Kasumi-1 (cell line): ENCODE data around the gene FAM168A.

Experiments
- DNase-seq, 2 experiments: peaks; one replicate each; lab custom pipeline; 2025; lab: John Stamatoyannopoulos, UW

The FAM168A gene

DNA sequence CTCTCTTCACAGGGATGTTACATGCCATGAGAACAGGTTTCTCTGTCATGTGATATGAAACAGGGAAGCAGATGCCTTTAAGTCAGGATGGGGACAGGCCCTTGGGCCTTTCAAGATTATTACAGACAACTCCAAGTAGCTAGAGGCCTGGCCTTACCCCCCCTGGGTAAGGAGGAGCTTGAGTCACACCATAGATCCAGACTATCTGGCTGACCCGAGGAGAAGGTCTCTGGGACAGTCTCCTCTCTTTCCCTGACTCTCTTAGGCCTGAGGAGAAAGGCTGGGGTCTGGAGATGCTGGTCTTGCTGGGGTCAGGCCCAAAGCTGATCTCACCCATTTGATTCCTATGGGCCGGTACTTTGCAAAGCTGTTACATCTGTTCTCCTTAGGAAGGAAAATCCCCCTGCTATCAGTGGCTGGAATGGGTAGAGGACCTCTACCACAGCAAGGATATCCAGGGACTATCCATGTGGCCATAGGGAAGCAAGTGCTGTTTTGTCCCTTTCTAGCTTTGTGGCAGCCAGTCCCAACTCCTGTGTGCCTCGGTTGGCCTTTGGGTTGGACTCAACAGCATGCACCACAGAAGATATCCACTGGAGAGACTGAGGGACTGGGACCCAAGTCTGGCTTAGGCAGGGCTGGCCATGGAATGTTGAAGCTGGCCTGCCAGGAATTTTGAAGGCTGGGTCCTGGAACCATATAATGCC is 196.5 kb downstream of the FAM168A start:
- no peak for DNase-seq

DNA sequence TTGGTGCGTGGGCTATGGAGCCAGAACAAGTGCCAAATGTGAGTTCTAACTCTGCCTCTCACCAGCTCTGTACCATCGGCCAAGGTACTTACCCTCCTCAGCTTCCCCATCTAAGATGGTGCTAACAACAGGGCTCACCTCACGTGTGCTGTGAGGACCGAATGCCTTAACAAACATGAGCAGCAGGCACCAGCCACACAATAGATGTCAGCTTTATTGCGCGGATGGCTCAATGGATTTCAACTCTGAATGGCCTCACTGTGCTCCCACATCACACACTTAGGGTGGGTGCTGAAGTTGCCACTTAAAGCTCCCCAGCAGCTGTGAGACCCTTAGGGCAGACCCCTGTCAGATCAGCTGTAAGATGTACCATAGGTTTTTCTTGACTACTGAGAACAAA is 197.6 kb downstream of the FAM168A start:
- no peak for DNase-seq

DNA sequence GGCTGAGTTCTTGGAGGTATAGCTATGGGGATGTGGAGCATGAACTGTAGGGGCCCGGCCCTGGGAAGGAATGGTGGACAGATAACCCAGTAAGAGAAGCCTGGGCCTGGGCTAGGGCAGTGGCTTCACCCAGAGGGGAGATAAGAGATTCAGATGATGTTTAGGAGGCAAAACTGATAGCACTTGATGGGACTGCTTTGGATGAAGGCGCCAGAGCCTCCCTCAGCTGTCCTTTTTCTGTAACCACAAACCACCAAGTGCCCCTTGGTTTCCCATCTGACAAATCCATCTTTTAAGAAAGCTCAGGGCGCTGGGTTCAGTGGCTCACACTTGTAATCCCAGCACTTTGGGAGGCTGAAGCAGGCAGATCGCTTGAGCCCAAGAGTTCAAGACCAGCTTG is 198.3 kb downstream of the FAM168A start:
- no peak for DNase-seq

DNA sequence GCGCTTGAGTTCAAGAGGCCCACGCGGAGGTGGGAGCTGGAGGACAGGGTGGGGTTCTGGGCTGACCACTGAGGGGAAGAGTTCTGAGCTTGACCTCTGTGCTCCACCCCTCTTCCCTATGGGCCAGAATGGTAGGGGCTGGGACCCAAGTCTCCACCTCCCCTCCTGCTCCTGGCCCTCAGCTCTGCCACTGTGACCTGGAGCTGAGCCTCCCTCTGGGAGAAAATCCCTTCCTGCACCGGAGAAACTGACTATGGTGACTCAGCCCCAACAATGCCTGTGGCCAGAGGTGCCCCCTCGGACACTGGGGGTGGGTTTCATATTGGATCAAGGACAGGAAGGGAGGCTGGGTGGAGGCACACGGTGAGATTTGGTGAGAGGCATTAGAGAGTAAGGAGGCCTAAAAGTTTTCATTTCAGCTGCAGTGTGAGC is 198.7 kb downstream of the FAM168A start:
- DNase-seq, result no peak

DNA sequence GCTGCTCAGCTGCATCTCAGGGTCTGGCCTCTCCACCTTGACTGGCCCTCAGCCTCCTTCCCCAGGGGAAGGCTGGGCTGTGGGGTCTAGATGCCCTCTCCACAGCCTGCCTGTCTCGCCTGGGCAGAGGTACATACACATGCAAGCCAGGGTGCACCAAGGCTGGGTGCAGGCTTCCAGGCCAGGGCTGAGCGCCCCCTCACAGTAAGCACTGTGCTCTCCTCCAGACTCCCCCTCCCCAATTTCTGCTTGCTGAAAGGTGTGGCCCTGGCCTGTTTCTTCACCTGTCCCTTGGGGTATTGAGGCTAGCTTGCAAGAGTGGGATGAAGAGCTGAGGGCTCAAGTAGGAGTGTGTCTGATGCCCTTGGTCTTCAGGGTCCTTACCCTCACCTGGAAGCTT is 199.2 kb downstream of the FAM168A start:
- DNase-seq, result no peak

DNA sequence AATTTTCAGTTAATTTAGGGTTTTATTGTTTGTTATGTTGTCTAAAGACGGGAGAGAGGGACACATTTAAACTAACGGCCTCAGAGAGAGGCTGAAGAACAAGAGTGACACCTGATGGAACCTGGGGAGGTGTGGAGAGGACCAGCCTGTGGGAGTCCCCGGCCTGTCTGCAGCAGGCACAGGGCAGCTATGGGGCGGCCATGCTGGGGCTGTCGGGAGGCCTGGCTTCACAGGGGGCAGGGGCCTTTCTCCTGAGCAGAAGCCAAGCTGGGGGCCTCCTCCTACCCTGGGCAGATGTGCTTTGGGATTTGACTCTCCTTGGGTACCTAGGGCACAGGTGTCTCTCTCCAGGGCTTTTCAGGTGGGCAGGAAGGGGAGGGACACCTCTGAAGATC is 199.8 kb downstream of the FAM168A start:
- DNase-seq, result no peak

DNA sequence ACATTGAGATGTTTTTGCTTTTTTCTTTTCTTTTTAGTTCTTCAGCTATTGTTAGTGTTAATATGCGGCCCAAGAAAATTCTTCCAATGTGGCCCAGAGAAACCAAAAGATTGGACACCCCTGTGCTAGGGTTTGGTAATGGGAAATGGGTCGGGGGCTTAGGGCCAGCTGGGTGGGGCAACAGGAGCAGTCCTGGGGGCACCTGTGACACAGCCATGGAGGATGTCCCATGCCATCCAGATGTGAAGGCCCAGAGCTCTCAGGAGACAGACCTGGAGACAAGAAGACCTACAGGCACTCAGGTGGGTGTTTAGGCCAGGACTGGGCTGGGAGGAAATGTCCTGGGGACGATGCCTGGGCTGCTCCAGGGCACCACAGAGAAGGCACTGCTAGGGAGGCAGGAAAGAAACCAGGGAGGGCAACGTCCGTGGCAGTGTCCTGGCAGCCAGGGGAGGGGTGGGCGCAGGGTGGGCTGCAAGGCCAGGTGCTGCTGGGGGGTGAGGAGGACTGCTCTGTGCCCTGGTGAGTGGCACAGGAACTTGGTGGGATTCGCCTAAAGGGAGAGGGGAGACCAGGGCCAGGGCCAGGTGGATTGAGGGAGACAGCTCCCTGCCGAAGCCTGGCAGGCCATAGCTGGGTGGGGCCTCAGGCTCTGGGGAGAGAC is 200.3 kb downstream of the FAM168A start:
- no peak for DNase-seq

DNA sequence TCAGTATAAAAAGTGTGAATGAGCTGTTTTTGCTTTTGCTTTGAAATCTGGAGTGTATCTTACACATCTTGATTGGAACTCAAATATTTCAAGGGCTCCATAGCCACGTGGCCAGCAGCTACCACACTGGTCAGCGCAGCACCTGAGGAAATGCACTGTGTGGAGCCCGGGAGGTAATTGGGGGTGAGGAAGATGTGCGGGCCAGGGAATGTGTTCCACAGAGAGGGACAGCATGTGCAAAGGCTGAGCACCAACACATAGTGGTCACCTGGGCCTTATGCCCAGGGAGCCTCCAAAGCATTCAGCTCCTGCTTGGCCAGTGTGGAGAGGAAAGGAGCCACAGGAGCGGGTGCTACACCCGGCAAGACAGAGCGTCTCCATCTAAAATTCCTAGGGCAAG is 200.9 kb downstream of the FAM168A start:
- no peak for DNase-seq

DNA sequence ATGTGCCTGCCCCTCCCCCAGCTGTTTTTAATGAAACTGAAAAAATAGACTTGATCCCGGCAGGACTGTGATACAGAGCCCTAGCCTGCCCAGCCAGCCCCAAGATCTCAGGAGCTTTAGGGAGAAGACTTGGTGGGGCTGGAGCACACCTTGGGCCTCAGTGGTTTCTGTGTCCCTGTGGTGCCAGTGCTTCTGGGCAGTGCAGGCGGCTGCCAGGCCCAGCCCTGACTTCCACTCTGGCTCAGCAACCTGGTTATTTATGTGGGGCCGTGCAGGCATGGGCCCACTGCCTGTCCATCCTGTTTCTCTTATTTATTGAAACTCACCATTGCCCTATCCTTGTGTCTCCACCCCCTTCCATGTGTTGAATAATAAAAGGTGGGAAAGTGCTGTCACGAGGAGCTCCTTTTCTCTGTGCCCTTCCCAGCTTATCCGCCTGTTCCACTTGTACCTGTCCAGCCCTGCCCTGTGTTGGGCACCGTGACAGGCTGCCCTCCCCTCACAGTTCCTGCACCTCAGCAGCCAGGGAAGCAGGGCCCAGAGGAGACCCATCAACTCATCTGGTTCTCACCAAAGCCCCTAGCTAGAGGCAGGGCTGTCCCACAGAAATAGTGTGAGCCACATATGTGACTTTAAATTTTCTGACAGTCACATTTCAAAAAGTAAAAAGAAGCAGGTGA is 201.5 kb downstream of the FAM168A start:
- DNase-seq, result no peak

DNA sequence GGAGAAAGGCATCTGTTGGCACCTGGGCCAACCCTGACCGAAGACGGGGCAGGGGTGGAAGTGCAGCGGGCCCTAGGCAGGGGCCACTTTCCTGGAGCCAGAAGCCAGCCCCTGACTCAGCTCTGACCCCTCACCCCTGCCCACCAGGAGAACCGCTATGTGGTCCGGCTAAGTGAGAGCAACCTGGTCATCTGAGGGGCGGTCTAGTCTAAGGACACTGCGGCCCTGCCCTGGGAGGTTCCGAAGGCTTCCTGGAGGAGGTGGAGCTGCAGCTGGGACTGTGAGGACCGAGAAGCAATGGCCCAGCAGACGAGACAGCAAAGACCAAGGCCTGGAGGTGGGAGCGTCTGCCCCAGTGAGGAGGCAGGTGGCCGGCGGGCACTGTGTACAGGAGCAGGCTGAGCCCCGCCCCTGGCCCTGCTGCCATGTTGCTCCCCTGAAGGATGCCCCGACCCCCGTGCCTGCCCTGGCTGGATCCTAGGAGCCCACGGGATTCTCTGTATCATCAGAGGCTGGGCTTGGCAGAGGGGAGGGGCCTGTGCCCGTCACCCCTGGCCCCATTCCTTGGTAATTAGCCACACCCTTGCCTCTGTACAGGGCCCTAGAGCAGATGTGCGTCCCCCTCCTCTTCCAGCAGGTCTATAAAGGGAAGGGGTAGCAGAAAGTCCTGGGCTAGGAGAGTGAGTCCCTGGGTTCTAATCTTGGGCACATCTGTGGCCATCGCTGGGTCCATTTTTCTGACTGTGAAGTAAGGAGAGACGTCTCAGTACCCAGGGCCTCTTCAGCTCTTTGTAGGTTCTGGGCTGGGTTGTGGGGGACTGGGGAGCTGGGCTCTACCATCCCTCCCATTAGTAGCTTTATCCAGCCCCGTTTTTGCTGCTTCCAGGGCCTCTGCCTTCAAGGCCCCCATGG is 202.4 kb downstream of the FAM168A start:
- no peak for DNase-seq

DNA sequence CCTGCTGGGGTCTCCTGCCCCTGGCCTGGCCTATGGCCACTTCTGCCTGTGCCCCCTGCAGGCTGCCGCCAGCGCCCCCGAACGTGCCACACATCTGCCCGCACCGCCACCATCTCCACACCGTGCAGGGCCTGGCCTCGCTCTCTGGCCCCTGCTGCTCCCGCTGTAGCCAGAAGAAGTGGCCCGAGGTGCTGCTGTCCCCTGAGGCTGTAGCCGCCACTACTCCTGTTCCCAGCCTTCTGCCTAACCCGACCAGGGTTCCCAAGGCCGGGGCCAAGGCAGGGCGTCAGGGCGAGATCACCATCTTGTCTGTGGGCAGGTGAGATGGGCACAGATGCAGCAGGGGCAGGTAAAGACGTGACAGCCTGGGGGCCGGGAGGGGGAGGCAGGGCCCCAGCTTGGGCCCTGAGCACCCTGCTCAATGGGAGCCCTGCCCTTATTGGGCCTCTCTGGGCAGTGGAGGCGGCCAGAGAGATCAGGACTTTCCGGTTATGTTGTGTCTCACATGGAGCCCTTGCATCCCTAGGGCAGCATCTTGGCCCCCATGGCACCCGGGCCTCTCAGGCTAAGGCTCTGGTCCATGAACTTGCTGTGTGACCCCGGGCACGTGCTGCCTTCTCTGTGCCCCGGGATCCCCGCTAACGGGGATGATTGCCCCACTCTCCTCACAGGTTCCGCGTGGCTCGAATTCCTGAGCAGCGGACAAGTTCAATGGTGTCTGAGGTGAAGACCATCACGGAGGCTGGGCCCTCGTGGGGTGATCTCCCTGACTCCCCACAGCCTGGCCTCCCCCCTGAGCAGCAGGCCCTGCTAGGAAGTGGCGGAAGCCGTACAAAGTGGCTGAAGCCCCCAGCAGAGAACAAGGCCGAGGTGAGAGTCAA is 203.3 kb downstream of the FAM168A start:
- DNase-seq, result no peak

DNA sequence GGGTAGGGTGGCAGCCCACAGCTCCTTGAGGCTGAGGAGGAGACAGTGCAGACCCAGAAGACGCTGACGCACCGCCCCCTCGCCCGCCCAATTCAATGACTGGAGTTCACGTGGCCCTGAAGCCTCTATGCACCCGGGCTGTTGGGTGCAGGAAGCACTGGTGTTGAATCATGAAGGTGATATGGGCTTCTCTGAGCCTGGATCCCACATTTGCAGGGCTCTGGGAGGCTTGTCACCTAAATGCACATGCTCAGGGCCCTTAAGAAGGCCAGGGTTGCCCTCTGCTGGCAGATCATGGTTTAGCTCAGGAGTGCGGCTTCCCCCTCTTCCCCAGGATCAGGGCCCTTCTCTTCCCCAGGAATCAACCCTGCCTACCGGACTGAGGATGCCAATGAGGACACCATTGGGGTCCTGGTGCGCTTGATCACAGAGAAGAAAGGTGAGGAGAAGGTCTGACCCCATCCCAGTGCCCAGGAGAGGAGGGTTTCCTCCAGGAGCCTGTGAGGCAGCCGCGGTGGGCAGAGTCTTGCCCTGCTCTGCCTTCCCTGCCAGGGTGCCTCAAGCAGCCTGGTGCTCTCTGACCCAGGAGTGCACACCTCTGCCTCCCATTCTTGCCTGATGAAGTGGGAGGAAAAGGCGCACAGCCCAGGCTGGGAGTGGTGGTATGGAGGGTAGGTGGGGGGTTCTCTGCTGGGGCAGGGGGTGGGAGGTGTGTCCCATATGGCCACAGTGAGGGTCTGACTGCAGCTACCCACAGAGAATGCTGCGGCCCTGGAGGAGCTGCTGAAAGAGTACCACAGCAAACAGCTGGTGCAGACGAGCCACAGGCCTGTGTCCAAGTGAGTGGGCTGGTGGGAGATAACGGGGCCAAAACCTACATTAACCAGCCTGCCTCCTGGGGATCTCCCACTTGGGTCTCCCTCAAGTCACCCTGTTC is 204.2 kb downstream of the FAM168A start:
- peak; percentile 77 to 82 for DNase-seq

DNA sequence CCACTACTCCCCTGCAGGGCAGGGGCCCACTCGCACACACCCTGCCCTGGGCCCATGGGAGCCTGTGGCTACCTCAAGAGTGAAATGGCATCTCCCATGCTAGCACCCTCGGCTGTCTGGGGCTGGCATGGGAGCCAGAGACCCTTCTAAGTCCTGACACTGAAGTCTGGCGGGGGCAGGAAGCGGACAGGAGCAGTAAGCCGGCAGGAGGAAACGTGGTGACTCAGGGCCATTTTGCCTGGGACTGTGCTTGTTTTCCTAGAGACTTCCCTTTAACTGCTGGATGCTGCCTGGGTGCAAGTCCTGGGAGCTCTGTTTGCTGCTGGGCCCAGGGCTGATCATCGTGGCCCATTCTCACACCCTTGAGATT is 204.9 kb downstream of the FAM168A start:
- peak; percentile 15 to 38 for DNase-seq

DNA sequence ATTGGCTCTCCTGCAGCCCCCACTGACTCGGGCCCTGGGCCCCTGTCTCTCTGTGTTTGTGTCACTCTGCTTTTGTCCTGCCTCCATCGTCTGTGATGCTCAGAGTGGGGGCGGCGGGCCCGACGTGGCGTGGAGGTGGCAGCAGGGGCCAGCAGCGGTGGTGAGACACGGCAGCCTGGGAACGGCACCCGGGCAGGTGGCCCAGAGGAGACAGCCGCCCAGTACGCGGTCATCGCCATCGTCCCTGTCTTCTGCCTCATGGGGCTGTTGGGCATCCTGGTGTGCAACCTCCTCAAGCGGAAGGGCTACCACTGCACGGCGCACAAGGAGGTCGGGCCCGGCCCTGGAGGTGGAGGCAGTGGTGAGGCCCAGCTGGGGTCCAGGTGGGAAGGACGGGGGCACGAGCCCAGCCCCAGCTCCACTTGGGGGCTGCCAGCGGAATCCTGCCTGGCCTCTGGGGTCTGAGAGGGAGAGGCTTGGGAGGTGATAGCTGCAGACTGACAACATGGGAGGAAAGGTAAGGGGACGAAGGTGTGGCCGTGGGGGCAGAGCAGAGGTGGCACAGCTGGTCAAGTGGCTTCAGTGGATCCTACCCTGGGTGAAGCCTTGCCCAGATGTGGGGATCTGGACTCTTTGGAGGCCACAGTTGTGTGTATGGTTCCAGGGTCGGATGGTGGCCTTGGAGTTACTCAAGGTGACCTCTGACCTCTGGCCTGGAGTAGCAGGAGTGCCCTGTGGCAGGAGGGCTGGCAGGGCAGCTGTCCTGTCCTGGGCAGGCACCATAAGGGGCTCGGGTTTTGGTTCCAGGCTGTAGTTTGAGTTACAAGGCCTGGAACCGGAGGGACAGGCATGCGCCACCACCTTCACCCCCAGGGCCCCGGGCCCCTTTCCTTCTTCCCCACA is 205.6 kb downstream of the FAM168A start:
- no peak for DNase-seq

DNA sequence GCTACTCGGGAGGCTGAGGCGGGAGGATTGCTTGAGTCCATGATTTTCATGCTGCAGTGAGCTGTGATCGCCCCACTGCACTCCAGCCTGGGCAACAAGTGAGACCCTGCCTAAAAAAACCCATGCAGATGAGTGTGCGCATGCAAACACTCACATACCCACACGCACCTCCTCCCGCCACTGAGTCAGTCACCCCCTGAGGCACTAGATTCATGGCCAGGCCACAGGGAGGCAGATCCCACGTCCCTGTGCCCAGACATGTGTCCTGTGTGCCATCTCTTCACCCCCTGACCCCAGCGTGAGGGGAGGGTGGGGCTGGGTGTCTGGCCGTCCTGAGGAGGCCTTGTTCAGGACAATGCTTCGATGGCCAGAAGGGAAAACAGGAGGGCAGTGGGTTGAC is 206.2 kb downstream of the FAM168A start:
- DNase-seq, result no peak

DNA sequence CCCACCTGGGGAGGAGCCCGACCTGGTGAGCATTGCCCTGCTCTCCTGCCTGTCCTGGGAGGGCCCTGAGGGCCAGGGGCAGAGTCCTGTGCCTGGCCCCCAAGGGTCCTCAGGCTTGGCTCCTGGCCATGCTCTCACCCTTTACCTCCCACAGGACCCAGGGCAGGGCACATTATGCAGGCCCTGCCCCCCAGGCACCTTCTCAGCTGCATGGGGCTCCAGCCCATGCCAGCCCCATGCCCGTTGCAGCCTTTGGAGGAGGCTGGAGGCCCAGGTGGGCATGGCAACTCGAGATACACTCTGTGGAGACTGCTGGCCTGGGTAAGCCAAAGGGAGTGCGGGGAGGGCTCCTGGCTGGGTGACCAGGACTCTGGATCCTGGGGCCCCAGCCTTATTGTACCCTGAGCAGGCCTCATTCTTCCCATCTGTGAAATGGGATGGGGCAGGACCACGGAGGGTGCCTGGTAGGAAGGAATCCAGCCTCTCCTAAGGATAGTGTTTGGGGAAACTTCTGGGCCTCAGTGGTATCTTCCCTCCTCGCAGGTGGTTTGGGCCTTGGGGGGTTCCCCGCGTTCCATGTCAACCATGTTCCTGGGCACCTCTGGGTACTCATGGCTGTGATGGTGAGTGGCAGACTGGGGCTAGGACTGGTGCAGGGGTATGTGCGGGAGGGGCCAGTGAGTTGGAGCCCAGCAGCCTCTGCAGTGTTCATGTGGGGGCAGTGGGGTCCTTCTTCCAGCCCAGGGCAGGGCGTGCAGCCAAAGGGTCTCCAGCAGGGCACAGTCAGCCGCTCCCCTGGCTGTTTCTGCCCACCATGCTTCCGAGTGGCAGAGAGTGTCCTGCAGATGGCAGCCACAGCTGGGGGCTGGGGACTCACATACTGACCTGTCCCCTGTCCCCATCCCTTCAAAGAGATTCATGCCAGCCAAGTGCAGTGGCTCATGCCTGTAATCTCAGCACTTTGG is 207.0 kb downstream of the FAM168A start:
- DNase-seq, result no peak

DNA sequence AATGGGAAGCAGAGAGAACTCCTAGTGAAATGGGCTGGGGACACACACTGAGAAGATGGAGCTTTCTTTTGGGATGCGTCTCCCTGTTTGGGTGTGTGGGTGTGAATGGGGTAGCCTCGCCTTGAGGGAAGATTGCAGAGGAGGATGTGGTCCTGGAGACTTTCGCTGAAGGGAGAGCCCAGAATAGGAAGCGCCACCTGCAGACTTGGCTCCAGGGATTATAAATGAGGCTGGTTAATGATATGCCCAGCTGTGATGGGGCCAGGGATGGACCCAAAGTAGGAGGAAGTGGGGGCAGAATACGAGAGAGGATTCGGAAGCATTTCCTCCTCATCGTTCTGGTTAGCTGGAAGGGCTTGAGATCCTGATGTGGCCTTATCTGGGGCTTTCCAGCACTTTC is 208.0 kb downstream of the FAM168A start:
- no peak for DNase-seq

DNA sequence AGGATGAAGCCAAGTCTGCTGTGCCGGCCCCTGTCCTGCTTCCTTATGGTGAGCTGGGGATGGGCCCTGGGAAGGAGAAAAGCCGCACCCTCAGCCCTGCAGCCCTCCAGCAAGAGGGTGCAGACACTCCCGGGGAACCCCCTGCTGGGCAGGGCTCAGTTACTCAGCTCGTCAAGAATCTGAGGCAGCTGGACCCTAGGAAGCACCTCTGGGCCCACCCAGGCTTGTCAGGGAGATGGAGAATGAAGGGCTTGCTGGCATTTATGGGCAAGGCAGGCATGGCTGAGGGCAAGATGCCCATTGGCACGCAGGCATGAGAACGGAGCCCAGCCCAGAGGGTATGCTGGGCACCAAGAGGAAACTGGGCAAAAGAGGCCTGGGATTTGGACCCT is 208.8 kb downstream of the FAM168A start:
- no peak for DNase-seq
